ENCODE data around the gene ZNF808.
"Not testable (repeated sequence)": the region's sequence is repeated elsewhere in the genome, so short reads cannot be mapped to it uniquely, and the experiment has no call there.

Gene ZNF808

DNA sequence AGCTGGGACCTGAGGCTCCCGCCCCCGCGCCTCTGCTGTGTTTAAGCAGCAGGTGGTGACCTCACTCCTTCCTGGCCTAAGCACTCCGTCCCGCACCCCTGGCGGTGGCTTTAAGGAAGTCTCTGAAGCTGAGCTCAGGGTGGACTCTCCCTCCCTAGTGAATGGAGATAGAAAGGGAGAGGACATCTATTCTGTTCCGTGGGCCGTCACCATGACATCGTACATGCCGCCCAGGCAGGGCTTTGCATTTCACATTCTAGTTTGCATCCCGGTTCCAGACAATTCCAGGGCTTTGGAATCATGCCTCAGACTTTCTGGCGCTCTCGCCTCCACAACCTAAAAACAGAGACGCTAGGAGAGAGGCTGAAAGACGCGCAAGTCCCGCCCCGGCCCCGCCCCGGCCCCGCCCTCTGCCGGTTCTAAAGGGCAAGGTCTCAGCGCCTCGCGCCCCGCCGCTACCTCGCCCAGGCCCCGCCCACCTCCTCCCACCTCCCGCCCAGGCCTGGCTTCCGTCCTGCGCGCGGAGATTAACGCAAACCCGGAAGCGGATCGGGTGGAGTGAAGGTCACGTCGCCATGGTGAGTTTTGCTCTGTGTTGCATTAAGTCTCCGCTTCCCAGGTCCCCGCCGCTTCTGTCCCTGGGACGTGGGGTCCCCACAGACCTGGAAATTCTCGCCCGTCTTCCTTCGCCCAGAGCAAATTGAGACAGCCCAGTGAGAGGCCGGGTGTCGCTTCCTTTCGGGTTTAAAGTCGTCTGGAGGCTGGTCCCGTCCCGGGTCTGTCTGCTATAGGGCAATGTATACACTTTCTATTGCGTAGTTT lies at the start of gene ZNF808:
Gene ZNF808 (plus strand): TSS at position 535 of the 822 bp plus-strand sequence. CDS start 15,617 bp downstream, outside the sequence.
- DNase-seq: peak; percentile 98

- DNase-seq: not testable (repeated sequence)
Measured at GRCh38 chr19:52484111-52484743, 43.2 kb upstream of the ZNF808 start.

DNA sequence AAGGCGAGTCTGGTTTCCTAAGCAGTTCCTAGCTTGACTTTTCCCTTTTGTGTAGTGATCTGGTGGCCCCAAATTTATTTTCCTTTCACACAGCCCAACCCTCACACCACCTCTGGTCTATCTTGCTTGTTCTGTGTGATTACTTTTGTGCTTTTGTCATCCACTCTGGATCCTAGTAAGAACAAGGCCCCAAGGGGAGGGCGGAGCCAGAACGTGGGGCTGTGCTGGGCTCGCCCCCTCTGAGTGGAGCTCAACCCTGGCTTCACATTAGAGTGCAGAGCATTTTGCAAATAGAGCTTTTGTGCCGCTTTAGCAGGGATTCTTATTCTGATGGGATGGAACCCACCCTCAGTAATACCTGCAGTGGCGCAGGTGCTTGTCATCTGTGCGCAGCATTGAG lies 42.4 kb upstream of the ZNF808 start:
- DNase-seq: not testable (repeated sequence)

GRCh38 chr19:52485561-52486240 lies 41.8 kb upstream of the ZNF808 start:
- not testable (repeated sequence) for DNase-seq

- peak; percentile 93 for DNase-seq
Measured at GRCh38 chr19:52492201-52492993, 35.1 kb upstream of the ZNF808 start.

DNA sequence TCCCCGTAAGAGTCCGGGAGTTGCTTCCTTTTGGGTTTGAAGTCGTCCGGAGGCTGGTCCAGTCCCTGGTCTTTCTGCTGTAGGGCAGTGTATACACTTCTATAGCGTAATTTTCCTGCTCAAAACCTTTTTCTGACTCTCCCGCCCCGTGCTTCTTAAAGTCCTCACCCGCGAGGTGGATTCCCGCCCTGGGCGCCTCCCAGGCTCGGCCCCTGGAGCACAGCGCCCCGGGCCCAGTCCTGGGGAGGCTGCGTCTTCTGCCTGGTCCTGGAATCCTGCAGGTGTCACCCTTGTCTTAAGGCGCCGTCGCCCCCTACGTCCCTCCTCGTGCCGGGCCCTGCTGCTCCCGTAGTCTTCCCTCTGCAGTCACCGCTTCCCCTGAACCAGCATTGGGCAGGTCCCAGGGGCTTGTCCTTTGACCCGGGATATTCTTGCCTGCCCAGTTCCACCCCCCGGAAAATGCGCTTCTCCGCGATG lies 34.4 kb upstream of the ZNF808 start:
- peak; percentile 91 for DNase-seq

DNA sequence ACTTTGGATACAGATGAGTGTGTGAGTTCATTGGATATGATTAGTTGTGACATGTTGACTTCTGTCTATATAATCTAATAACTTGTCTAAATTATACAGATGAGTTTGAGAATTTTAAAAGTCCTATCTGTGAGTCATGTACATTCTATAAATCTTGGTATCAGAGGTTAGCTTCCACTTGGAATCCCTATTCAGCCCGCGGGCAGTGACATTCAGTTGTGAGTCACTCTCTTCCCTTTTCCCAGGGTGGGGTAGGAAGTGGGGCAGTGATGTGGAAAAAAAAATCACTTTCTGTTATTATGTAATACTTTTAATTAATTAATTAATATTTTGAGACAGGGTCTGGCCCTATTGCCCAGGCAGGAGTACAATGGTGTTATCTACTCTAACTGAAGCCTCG lies 33.0 kb upstream of the ZNF808 start:
- DNase-seq: no peak

DNA sequence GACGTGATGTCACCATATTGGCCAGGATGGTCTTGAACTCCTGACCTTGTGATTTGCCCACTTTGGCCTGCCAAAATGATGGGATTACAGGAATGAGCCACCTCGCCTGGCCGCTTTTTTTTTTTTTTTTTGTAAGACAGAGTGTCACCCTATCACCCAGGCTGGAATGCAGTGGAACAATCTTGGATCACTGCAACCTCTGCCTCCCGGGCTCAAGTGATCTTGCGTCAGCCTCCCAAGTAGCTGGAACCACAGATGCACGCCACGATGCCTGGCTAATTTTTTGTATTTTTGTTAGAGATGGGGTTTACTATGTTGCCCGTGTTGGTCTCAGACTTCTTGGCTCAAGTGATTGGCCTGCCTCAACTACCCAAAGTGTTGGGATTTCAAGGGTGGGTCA lies 28.9 kb upstream of the ZNF808 start:
- no peak for DNase-seq

- not testable (repeated sequence) for DNase-seq
Measured at GRCh38 chr19:52500474-52500873, 27.0 kb upstream of the ZNF808 start.

DNA sequence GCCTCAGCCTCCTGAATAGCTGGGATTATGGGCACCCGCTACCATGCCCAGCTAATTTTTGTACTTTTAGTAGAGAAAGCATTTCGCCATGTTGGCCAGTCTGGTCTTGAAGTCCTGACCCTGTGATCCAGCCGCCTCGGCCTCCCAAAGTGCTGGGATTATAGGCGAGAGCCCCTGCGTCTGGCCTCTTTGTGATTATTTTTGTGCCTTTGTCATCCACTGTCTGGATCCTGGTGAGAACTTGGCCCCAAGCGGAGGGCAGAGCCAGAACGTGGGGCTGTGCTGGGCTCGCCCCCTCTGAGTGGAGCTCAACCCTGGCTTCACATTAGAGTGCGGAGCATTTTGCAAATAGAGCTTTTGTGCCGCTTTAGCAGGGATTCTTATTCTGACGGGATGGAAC lies 26.5 kb upstream of the ZNF808 start:
- not testable (repeated sequence) for DNase-seq

DNA sequence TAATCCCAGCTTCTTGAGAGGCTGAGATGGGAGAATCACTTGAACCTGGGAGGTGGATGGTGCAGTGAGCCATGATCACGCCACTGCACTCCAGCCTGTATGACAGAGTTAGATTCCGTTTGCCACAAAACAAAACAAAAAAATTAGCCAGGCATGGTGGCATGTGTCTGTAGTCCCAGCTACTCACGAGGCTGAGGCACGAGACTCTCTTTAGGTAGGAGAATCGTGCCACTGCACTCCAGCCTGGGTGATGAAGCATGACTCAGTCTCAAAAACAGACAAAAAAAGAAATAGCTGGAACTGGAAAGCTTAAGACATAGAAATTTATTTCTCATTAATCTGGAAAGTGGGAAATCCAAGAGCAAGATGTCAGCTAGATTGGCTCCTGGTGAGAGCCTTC lies 20.2 kb upstream of the ZNF808 start:
- DNase-seq: no peak

GRCh38 chr19:52516191-52516590 lies 11.3 kb upstream of the ZNF808 start:
- DNase-seq: no peak

DNA sequence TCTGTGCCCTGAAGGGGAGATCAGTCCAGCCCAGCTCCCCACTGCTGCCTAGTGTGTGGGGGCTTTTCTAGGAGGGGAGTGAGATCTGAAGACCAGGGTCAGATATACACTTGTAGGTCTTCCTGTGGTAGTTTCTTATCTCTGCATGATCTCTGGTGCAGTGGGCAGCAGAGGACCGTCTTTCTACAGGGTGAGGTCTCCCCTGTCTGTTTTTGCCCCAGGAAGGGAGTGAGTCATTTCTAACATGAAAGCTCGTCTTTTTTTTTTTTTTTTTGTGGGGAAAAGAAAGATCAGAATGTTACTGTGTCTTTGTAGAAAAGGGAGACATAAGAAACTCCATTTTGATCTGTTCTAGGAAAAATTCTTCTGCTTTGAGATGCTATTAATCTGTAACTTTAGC lies 8.8 kb upstream of the ZNF808 start:
- DNase-seq: no peak

DNA sequence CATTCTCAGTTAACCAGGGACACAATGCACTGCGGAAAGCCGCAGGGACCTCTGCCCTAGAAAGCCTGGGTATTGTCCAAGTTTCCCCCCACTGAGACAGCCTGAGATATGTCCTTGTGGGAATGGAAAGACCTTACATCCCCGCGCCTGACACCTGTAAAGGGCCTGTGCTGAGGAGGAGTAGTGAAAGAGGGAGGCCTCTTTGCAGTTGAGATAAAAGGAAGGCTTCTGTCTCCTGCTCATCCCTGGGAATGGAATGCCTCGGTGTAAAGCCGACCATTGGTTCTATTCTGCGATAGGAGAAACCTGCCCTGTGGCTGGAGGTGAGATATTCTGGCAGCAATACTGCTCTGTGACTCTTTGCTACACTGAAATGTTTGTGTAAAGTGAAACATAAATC lies 8.3 kb upstream of the ZNF808 start:
- DNase-seq: not testable (repeated sequence)

- DNase-seq: peak; percentile 63
Measured at GRCh38 chr19:52520013-52520412, 7.5 kb upstream of the ZNF808 start.

DNA sequence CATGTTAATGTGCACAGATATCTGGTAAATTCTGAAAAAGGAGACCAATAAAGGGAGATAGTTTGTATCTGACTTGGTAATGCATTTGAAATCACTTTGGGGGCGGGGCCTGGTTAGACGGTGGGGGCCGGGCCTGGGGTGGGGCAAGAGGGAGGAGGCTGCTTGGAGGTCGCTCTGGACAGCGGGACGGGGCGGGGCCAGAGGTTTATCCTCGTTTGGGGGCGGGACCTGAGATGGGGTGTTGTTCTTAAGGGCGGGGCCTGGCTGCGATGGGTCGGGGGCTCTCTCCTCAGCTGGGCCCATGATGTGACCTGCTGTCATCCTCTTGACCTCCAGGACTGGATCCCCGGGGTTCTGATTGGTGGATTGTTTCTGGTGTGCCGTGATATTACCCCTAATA lies 4.9 kb upstream of the ZNF808 start:
- DNase-seq: no peak

GRCh38 chr19:52524086-52524485 lies 3.4 kb upstream of the ZNF808 start:
- no peak for DNase-seq

DNA sequence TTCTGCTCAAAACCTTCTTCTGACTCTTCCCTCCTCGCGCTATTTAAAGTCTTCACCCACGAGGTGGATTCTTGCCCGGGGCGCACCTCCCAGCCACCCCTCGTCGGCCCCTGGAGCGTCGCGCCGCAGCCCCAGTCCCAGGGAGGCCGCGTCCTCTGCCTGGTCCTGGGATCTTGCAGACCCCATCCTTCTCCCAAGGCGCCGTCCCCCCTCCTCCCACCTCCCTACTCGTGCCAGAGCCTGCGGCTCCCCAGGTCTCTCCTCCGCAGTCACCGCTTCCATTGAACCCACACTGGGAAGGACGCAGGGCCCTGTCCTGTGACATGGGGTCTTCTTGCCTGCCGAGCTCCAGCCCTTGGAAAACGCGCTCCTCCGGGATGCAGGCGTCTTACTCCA lies 486 bp downstream of the ZNF808 start:
- peak; percentile 55 for DNase-seq

GRCh38 chr19:52532480-52532879 lies 5.0 kb downstream of the ZNF808 start:
- DNase-seq: no peak

DNA sequence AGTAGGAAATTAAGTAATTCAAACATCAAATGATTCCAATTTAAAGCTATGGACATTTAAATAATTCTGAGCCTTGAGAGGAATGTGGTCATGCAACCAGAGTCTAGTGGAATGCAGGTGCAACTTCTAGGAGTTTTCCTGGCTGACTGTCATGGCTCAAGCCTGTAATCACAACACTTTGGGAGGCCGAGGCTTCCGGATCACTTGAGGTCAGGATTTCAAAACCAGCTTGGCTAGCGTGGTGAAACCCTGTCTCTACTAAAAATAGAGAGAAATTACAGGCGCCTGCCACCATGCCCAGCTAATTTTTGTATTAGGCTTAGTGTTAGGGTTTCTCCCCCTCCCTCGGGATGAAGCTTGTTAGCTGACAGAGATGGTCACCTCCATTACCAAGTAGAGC lies 6.4 kb downstream of the ZNF808 start:
- DNase-seq: peak; percentile 71

- DNase-seq: peak; percentile 82
Measured at GRCh38 chr19:52535385-52535770, 7.9 kb downstream of the ZNF808 start.

GRCh38 chr19:52535771-52536447 lies 8.4 kb downstream of the ZNF808 start:
- peak; percentile 96 for DNase-seq

All from islet precursor cell (in vitro differentiated cells).